H1 (cell line): Measurements from ENCODE around the gene BRAT1. TPM values are rescaled to one million over a fixed set of nuclear protein-coding genes. Genes with fewer than 3 reads are reported as not detected.

Source experiments
- CTCF ChIA-PET: fragments of 300-600 bp; sonication (Branson Sonifier 250); formaldehyde crosslinking; loops from one replicate; lab custom pipeline; 2021; ENCODE audit not compliant: partially characterized antibody; lab: Charles Lee
- POLR2A ChIA-PET: fragments of 300-600 bp; sonication (Branson Sonifier 250); formaldehyde crosslinking; loops from one replicate; lab custom pipeline; 2021; ENCODE audit warnings: inconsistent platforms; ENCODE audit not compliant: partially characterized antibody; lab: Charles Lee
- DNase-seq, 2 experiments: peaks; one replicate each; pipeline versions ENCODE4 v3.0.0 to v3.0.0-alpha.2; 2010 to 2022; ENCODE audit warnings: low spot score in 2 of 2, low read depth in 1 of 2, mixed read lengths in 1 of 2
- FAIRE-seq: peaks from 2 replicates; lab custom pipeline; 2011; peaks lifted over from hg19 to GRCh38; lab: Jason Lieb, UNC
- H2AFZ ChIP-seq: 2 replicates; pipeline ENCODE4 v1.8.1; 2012; ENCODE audit warnings: low read length, inconsistent platforms
- H2AK5ac ChIP-seq: 2 replicates; pipeline ENCODE4 v1.6.1; 2013; ENCODE audit warnings: low read depth, low read length
- H2BK120ac ChIP-seq: replicated peaks from 2 replicates; pipeline ENCODE3; 2013; ENCODE audit warnings: low read depth, low read length, inconsistent platforms
- H2BK12ac ChIP-seq: 2 replicates; pipeline ENCODE4 v1.6.1; 2013; ENCODE audit warnings: low read depth, low read length
- H2BK15ac ChIP-seq: 2 replicates; pipeline ENCODE4 v1.6.1; 2013; ENCODE audit warnings: low read length
- H2BK20ac ChIP-seq: 2 replicates; pipeline ENCODE4 v1.6.1; 2013; ENCODE audit warnings: low read length
- H2BK5ac ChIP-seq: 2 replicates; pipeline ENCODE4 v1.6.1; 2013; ENCODE audit warnings: low read depth, low read length
- H3K14ac ChIP-seq: 2 replicates; pipeline ENCODE4 v1.6.1; 2013; ENCODE audit warnings: inconsistent platforms; ENCODE audit not compliant: insufficient read length
- H3K18ac ChIP-seq: 2 replicates; pipeline ENCODE4 v1.6.1; 2013; ENCODE audit warnings: low read length; ENCODE audit errors: extremely low read depth
- H3K23ac ChIP-seq: 2 replicates; pipeline ENCODE4 v1.6.1; 2013; ENCODE audit warnings: inconsistent platforms; ENCODE audit not compliant: insufficient read length
- H3K23me2 ChIP-seq: 2 replicates; pipeline ENCODE4 v1.6.1; 2013; ENCODE audit warnings: low read depth, low read length
- H3K27ac ChIP-seq: 2 replicates; pipeline ENCODE4 v1.6.1; 2011; ENCODE audit warnings: low read depth, low read length, inconsistent platforms
- H3K27me3 ChIP-seq, 4 experiments: replicated peaks in 1 of 4; 1 replicate in 1 of 4; 2 replicates in 3 of 4; pipeline versions ENCODE4 v1.6.1 to v1.8.1; 2011 to 2013; ENCODE audit warnings: low read length in 3 of 4, mild to moderate bottlenecking in 3 of 4, inconsistent platforms in 2 of 4, mixed read lengths in 2 of 4, moderate library complexity in 1 of 4; ENCODE audit not compliant: control insufficient read depth in 3 of 4, insufficient read depth in 3 of 4; ENCODE audit errors: extremely low read depth in 1 of 4
- H3K36me3 ChIP-seq, 4 experiments: 2 replicates each; pipeline versions ENCODE4 v1.6.1 to v1.8.1; 2011 to 2013; ENCODE audit warnings: mild to moderate bottlenecking in 4 of 4, low read length in 3 of 4, moderate library complexity in 2 of 4, control low read depth in 1 of 4, inconsistent platforms in 1 of 4; ENCODE audit not compliant: insufficient read depth in 4 of 4, control insufficient read depth in 2 of 4
- H3K4ac ChIP-seq: replicated peaks from 2 replicates; pipeline ENCODE3; 2013; ENCODE audit warnings: low read length, low read depth, mixed read lengths, inconsistent platforms; ENCODE audit not compliant: insufficient read length
- H3K4me1 ChIP-seq, 4 experiments: replicated peaks in 1 of 4; 1 replicate in 1 of 4; 2 replicates in 3 of 4; pipeline versions ENCODE4 v1.6.1 to v1.8.1; 2011 to 2013; ENCODE audit warnings: low read length in 3 of 4, inconsistent platforms in 2 of 4, mixed read lengths in 1 of 4; ENCODE audit not compliant: insufficient read depth in 4 of 4, control insufficient read depth in 3 of 4
- H3K4me2 ChIP-seq, 2 experiments: 2 replicates each; pipeline versions ENCODE4 v1.6.1 to v1.8.1; 2011 to 2013; ENCODE audit warnings: low read depth in 2 of 2, low read length in 2 of 2, control low read depth in 1 of 2, inconsistent platforms in 1 of 2, mild to moderate bottlenecking in 1 of 2; ENCODE audit not compliant: insufficient read depth in 1 of 2
- H3K4me3 ChIP-seq, 4 experiments: fragments of 200-600, 300-600 bp in 1 of 4; sonication (generic), shearing (Covaris generic), sonication (Bioruptor Twin) in 1 of 4; 2 replicates each; pipeline versions ENCODE4 v1.5.1 to v1.8.1; 2011 to 2016; ENCODE audit warnings: low read length in 4 of 4, low read depth in 3 of 4, control low read depth in 2 of 4, inconsistent platforms in 2 of 4, mild to moderate bottlenecking in 2 of 4, mixed read lengths in 1 of 4, moderate library complexity in 1 of 4; ENCODE audit not compliant: insufficient read depth in 2 of 4; ENCODE audit errors: extremely low read depth in 1 of 4
- H3K56ac ChIP-seq: replicated peaks from 2 replicates; pipeline ENCODE3; 2013; ENCODE audit warnings: low read depth, mild to moderate bottlenecking, mixed read lengths, low read length, inconsistent platforms; ENCODE audit not compliant: insufficient read length
- H3K79me1 ChIP-seq: 2 replicates; pipeline ENCODE4 v1.6.1; 2013; ENCODE audit warnings: low read depth, low read length, control low read depth
- H3K79me2 ChIP-seq, 2 experiments: 2 replicates each; pipeline versions ENCODE4 v1.6.1 to v1.8.1; 2012 to 2013; ENCODE audit warnings: low read length in 2 of 2, mild to moderate bottlenecking in 2 of 2, inconsistent platforms in 1 of 2; ENCODE audit not compliant: insufficient read depth in 2 of 2, control insufficient read depth in 1 of 2
- H3K9ac ChIP-seq, 4 experiments: replicated peaks in 1 of 4; 1 replicate in 1 of 4; 2 replicates in 3 of 4; pipeline versions ENCODE4 v1.6.1 to v1.8.1; 2011 to 2013; ENCODE audit warnings: low read depth in 3 of 4, low read length in 3 of 4, control low read depth in 2 of 4, mild to moderate bottlenecking in 2 of 4, moderate library complexity in 2 of 4, inconsistent platforms in 1 of 4; ENCODE audit errors: extremely low read depth in 1 of 4
- H3K9me3 ChIP-seq, 2 experiments: 2 replicates each; pipeline versions ENCODE4 v1.6.1 to v1.8.1; 2012 to 2013; ENCODE audit warnings: mild to moderate bottlenecking in 2 of 2, moderate library complexity in 2 of 2, control low read depth in 1 of 2, inconsistent platforms in 1 of 2, low read depth in 1 of 2, low read length in 1 of 2, mixed read lengths in 1 of 2; ENCODE audit not compliant: insufficient read depth in 2 of 2
- H4K20me1 ChIP-seq, 2 experiments: replicated peaks in 1 of 2; 2 replicates each; pipeline versions ENCODE3 to v1.8.1; 2011 to 2013; ENCODE audit warnings: inconsistent platforms in 2 of 2, low read length in 2 of 2, mild to moderate bottlenecking in 1 of 2; ENCODE audit not compliant: insufficient read depth in 2 of 2, control insufficient read depth in 1 of 2
- H4K5ac ChIP-seq: 2 replicates; pipeline ENCODE4 v1.6.1; 2013; ENCODE audit warnings: low read length, low read depth, mixed read lengths, inconsistent platforms; ENCODE audit not compliant: insufficient read length
- H4K8ac ChIP-seq: 2 replicates; pipeline ENCODE4 v1.8.0; 2013; ENCODE audit warnings: mild to moderate bottlenecking, moderate library complexity, low read length, inconsistent platforms; ENCODE audit not compliant: insufficient read depth; ENCODE audit errors: extremely low read depth
- H4K91ac ChIP-seq: replicated peaks from 2 replicates; pipeline ENCODE3; 2013; ENCODE audit warnings: low read length, mixed read lengths, inconsistent platforms; ENCODE audit not compliant: insufficient read length
- CEBPB ChIP-seq: IDR thresholded peaks from 2 replicates; pipeline ENCODE4 v1.6.1; 2012; ENCODE audit warnings: low read depth, low read length
- CTBP2 ChIP-seq: IDR thresholded peaks from 2 replicates; pipeline ENCODE4 v1.7.0; 2011; ENCODE audit warnings: borderline replicate concordance, mild to moderate bottlenecking, moderate library complexity, mixed read lengths, low read length; ENCODE audit not compliant: insufficient read depth, insufficient read length
- EP300 ChIP-seq, 2 experiments: IDR thresholded peaks; 1 replicate in 1 of 2; 2 replicates in 1 of 2; pipeline ENCODE4 v1.6.1; 2011 to 2012; ENCODE audit warnings: low read depth in 2 of 2, low read length in 2 of 2, mild to moderate bottlenecking in 2 of 2, borderline replicate concordance in 1 of 2, inconsistent platforms in 1 of 2, moderate library complexity in 1 of 2
- FOSL1 ChIP-seq: IDR thresholded peaks from 2 replicates; pipeline ENCODE4 v1.6.1; 2011; ENCODE audit warnings: mild to moderate bottlenecking, low read depth, low read length, moderate library complexity; ENCODE audit not compliant: insufficient read depth
- KDM4A ChIP-seq: IDR thresholded peaks from one replicate; pipeline ENCODE4 v1.7.1; 2012; ENCODE audit warnings: low read depth, mild to moderate bottlenecking, moderate library complexity, low read length, inconsistent platforms; ENCODE audit not compliant: severe bottlenecking
- KDM5A ChIP-seq: fragments of 200-600 bp; IDR thresholded peaks from 2 replicates; pipeline ENCODE4 v1.7.1; 2012; ENCODE audit warnings: mild to moderate bottlenecking, low read length, inconsistent platforms, mixed read lengths
- TCF12 ChIP-seq: IDR thresholded peaks from 2 replicates; pipeline ENCODE4 v1.6.1; 2011; ENCODE audit warnings: low read depth, mild to moderate bottlenecking, low read length
- TEAD4 ChIP-seq: IDR thresholded peaks from 2 replicates; pipeline ENCODE4 v1.6.1; 2012; ENCODE audit warnings: low read depth, low read length, inconsistent platforms, mixed read lengths
- WGBS, 2 experiments: shearing (Covaris generic) in 1 of 2; methylation state at CpG; one replicate each; pipeline versions ENCODE4 v1.1.6 to v1.1.7; 2013 to 2015; ENCODE audit warnings: low lambda C conversion rate in 2 of 2, mixed read lengths in 2 of 2, inconsistent platforms in 1 of 2, low coverage in 1 of 2, missing lambda C conversion rate in 1 of 2; ENCODE audit not compliant: insufficient replicate concordance in 2 of 2, insufficient coverage in 1 of 2, insufficient read length in 1 of 2; ENCODE audit errors: extremely low coverage in 1 of 2, missing lambda C conversion rate in 1 of 2; 5-methylcytosine and 5-hydroxymethylcytosine counted together
- polyA plus RNA-seq, 7 experiments: library from polyadenylated mRNA; depleted of rRNA in 3 of 7; stranded (reverse) in 5 of 7; unstranded in 2 of 7; fragments of >200 nt in 5 of 7; fragments of 200-250 nt in 2 of 7; gene quantifications; 1 replicate in 5 of 7; 2 replicates in 1 of 7; 4 replicates in 1 of 7; pipeline versions ENCODE4 v1.2.1 to v1.2.3, GENCODE V29; 2011 to 2013; ENCODE audit warnings: missing spikeins in 2 of 7, mixed read lengths in 2 of 7
- total RNA-seq: library from RNA; stranded (reverse); fragmentation: NEBNext Ultra II Directional; extraction: Animal tissue kit (Norgen Biotek cat#: 25700); gene quantifications from 2 replicates; pipeline ENCODE4 v1.2.1, GENCODE V29; 2021
- TF ChIP-seq, protein P1 (sequence below): IDR thresholded peaks from 2 replicates; pipeline ENCODE4 v1.6.1; 2012; ENCODE audit warnings: inconsistent platforms
- TF ChIP-seq, protein P2 (sequence below): IDR thresholded peaks from 2 replicates; pipeline ENCODE4 v1.6.1; 2012; ENCODE audit warnings: inconsistent platforms

Gene BRAT1
- total and polyA plus RNA-seq, 2 of the 8 experiments (the other 6 are each of a cell fraction or from before 2014, with no cell fraction given): 36.8 to 42.3 TPM

DNA sequence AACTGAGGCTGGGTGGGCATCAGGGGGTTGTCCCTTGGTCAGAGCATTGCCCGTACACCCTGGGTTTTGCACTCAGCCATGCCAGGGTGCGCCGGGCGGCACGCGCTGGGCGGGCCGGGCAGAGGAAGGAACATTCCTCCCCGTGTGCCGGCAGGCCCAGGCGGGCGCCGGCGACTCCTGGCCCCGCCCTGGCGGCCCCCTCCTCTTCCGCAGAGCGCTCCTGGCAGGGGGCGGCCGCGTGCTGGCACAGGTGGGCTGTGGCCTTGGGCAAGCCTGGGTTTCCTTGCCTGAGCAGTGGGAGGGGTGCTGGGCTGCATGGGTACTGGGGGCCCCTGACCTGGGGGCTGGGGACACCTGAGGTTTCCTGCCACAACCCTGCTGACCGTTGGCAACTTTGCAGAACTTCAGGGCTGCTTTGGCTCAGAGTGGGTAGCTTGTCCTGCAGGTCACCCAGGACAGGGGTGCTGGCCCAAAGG lies 31.8 kb downstream of the BRAT1 start:
- Histone ChIP-seq H3K4me3 (peak overlapping the region in 3 of 4 experiments; percentile 23 to 73 (median 38); a peak in 5 of 8 replicates), H2AFZ (no peak overlapping the region)
- 5% methylated on average over 19 of the region's 22 CpGs; no CpG with 5 or more reads in 1 of the 2 experiments for WGBS, 2 experiments

More for the DNA sequence above, 31.8 kb downstream of the BRAT1 start:
- Histone ChIP-seq H3K23ac (no peak overlapping the region), H3K36me3 (peaks cover 6 to 26% (median 17%) of the 10 kb centered on the region in 4 experiments; a peak in 6 of 8 replicates), H3K56ac (peak overlapping the region; percentile 61), H4K91ac (peak overlapping the region; percentile 100), H3K9me3 (no peaks in the 10 kb centered on the region), H2BK12ac (peak overlapping the region; percentile 99), H2BK15ac (peak overlapping the region; percentile 88), H3K4me1 (peaks cover 0 to 58% (median 49%) of the 10 kb centered on the region in 4 experiments; a peak in 6 of 7 replicates), H4K20me1 (peaks cover 18 to 36% of the 10 kb centered on the region in 2 experiments), H3K23me2 (peaks cover 21% of the 10 kb centered on the region), H3K27me3 (peaks cover 0 to 12% (median 5%) of the 10 kb centered on the region in 4 experiments; a peak in 6 of 7 replicates), H2BK5ac (peak overlapping the region; percentile 99; the same call in 1 of the 2 replicates), H3K9ac (peak overlapping the region in 3 of 4 experiments; percentile 8 to 63 (median 63); a peak in 4 of 7 replicates), H3K79me2 (peaks cover 0 to 20% of the 10 kb centered on the region in 2 experiments; a peak in 3 of 4 replicates), H4K5ac (peak overlapping the region; percentile 96), H3K27ac (peak overlapping the region; percentile 78), H4K8ac (peak overlapping the region; percentile 88; the same call in 1 of the 2 replicates), H2BK120ac (peak overlapping the region; percentile 91), H3K4ac (peak overlapping the region; percentile 97), H3K14ac (no peak overlapping the region), H2BK20ac (peak overlapping the region; percentile 89), H3K4me2 (peak overlapping the region; percentile 67 to 85), H3K79me1 (no peaks in the 10 kb centered on the region; the same call in 1 of the 2 replicates), H2AK5ac (peak overlapping the region; percentile 91; the same call in 1 of the 2 replicates), H3K18ac (peak overlapping the region; percentile 99)
- ChIA-PET POLR2A (interaction anchor here (0.6 to 3.6 kb wide), 16 partner anchors 14 to 122 kb away, joined by 3 to 16 read pairs (median 3); partner anchors contain the start of gene TTYH3), CTCF (interaction anchor here (0.9 to 6.9 kb wide), 5 partner anchors 19 to 73 kb away, joined by 3 to 42 read pairs (median 4); no protein-coding TSS in a partner anchor)
- FAIRE-seq (no peak), DNase-seq (peak in 1 of 2 experiments; percentile 83)
- TF ChIP-seq KDM4A: no peak
- TF ChIP-seq EP300 (IDR thresholded peaks at IDR 0.05; ENCODE audit: borderline replicate concordance in 1 of 2, low read depth in 2 of 2, low read length in 2 of 2): 0 out of 3 replicates have a peak, but pooled peaks of 1 of the 2 experiments have one; percentile 12
- TF ChIP-seq, protein P1, sequence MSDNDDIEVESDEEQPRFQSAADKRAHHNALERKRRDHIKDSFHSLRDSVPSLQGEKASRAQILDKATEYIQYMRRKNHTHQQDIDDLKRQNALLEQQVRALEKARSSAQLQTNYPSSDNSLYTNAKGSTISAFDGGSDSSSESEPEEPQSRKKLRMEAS: peak; percentile 69
- TF ChIP-seq FOSL1: no peak
- no peak for TF ChIP-seq KDM5A
- TF ChIP-seq CTBP2: peak; percentile 40
- 0 out of 2 replicates have a peak, but pooled peaks have one; percentile 2 for TF ChIP-seq TEAD4
- TF ChIP-seq, protein P2, sequence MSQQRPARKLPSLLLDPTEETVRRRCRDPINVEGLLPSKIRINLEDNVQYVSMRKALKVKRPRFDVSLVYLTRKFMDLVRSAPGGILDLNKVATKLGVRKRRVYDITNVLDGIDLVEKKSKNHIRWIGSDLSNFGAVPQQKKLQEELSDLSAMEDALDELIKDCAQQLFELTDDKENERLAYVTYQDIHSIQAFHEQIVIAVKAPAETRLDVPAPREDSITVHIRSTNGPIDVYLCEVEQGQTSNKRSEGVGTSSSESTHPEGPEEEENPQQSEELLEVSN: peak; percentile 27; the same call in 1 of the 2 replicates
- TF ChIP-seq TCF12: 0 out of 2 replicates have a peak, but pooled peaks have one; percentile 36
- TF ChIP-seq CEBPB: no peak
